SK-N-MC (cell line): Measurements from ENCODE around the gene ACE.

Experiments used
- DNase-seq: peaks from one replicate; pipeline ENCODE4 v3.0.0-alpha.2; 2011; ENCODE audit warnings: low read depth, low spot score
- H3K27ac ChIP-seq: fragments of 200-600 bp; sonication (generic); 2 replicates; pipeline ENCODE4 v1.5.1; 2016; ENCODE audit warnings: mixed run types
- H3K36me3 ChIP-seq: fragments of 200-600 bp; sonication (generic); 2 replicates; pipeline ENCODE4 v1.6.1; 2017; ENCODE audit warnings: antibody characterized with exemption, low read length, mixed read lengths; ENCODE audit not compliant: insufficient read depth
- H3K4me3 ChIP-seq: fragments of 200-600 bp; sonication (generic); 2 replicates; pipeline ENCODE4 v1.5.1; 2016
- H3K9ac ChIP-seq: fragments of 200-600 bp; sonication (generic); 2 replicates; pipeline ENCODE4 v1.8.0; 2017; ENCODE audit warnings: mixed run types, mixed read lengths; ENCODE audit not compliant: insufficient read length
- H3K9me3 ChIP-seq: fragments of 200-600 bp; sonication (generic); 2 replicates; pipeline ENCODE4 v1.6.1; 2017; ENCODE audit warnings: low read depth, mild to moderate bottlenecking, antibody characterized with exemption, low read length, moderate library complexity, mixed read lengths
- EZH2 ChIP-seq: fragments of 200-600 bp; sonication (generic); IDR thresholded peaks from one replicate; pipeline ENCODE4 v1.6.1; 2017; ENCODE audit warnings: antibody characterized with exemption
- FOXP2 ChIP-seq: optimal IDR thresholded peaks from 2 replicates; pipeline ENCODE3; 2011; ENCODE audit warnings: mild to moderate bottlenecking, moderate library complexity; ENCODE audit not compliant: insufficient read depth; ENCODE audit errors: extremely low read length, control extremely low read depth
- POLR2AphosphoS5 ChIP-seq: IDR thresholded peaks from 2 replicates; pipeline ENCODE4 v1.6.1; 2012; ENCODE audit warnings: mild to moderate bottlenecking, low read depth, low read length, borderline replicate concordance

ACE gene

DNA sequence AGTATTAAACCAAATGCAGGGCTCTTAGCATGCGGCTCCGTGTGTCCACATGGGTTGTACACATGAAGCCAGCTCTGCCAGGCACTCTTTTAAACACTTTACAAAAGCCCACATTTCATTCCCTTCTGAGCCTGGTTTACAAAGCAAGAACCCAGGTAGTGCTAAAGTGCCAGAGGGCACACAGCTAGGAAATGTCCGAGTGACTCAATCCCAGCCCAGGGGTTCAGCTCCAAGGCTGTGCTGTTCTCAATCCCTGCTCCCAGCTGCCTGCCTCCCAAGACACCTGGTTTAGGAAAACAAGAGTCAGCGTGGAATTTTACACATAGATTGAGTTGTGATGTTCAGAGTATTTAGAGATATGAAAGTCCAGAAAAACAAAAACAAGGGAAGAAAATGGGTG lies 60.1 kb downstream of the ACE start:
- Histone ChIP-seq H3K9me3 (no peaks in the 10 kb centered on the region), H3K4me3 (no peak overlapping the region), H3K27ac (no peak overlapping the region), H3K9ac (no peak overlapping the region), H3K36me3 (no peaks in the 10 kb centered on the region)
- DNase-seq: no peak
- TF ChIP-seq FOXP2 (no peak), EZH2 (no peak), POLR2AphosphoS5 (no peak)

DNA sequence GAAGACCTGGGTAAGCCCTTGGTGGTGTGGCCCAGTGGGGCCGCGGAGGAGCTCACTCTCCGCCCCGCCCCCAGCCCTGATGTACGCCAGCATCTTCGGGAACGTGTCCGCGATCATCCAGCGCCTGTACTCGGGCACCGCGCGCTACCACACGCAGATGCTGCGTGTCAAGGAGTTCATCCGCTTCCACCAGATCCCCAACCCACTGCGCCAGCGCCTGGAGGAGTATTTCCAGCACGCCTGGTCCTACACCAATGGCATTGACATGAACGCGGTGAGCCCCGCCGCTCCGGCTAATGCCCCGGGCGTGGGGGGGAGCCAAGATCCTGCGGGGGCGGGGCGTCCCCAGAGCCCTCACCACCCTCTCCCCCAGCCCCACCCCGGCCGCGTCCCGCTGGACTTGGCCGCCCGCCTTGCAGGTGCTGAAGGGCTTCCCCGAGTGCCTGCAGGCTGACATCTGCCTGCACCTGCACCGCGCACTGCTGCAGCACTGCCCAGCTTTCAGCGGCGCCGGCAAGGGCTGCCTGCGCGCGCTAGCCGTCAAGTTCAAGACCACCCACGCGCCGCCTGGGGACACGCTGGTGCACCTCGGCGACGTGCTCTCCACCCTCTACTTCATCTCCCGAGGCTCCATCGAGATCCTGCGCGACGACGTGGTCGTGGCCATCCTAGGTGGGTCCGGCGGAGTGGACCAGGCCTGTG lies 61.3 kb downstream of the ACE start:
- DNase-seq: no peak
- TF ChIP-seq FOXP2 (no peak), EZH2 (no peak), POLR2AphosphoS5 (no peak)
- Histone ChIP-seq H3K36me3 (no peaks in the 10 kb centered on the region), H3K9ac (no peak overlapping the region), H3K4me3 (no peak overlapping the region), H3K27ac (no peak overlapping the region), H3K9me3 (no peaks in the 10 kb centered on the region)

DNA sequence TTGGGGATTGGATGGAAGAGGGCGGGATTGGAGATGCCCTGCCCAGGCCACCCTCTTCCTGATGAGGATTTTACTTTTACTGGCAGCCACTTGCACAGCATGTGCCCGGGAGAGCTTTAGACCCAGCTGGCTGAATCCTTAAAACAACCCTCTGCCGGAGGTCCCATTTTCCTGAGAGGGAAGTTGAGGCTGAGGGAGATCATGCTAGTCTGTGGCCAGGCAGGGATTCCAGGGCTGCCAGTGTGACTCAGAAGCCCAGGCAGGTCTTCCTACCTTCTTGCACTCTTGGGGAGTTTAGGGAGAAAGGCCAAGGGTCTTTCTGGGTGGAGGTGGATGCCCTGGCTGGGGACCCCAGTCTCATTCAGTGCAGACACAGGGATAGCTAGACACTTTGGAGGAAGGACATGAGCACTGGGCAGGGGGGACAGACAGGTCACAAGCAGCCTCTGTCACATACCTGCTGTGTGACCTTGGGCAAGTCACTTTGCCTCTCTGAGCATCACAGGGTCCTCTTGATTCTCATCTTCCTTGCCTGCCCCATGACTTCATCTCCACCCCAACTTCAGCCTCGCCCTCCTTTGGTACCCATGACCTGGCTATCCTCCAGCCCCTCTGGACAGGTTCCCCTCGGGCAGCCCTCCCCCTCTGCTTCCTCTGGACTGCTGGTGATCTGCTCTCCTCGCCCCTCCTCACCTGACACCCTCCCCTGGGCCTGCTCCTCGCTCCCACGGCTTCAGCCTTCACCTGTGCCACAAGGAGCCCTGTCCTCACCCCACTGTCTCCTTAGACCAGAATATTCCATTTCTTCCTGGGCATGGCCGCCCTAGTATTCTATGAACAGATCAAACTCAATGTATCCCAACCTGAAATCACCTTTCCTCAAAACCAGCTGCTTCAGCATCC lies 62.1 kb downstream of the ACE start:
- no peak for DNase-seq
- Histone ChIP-seq H3K27ac (no peak overlapping the region), H3K4me3 (no peak overlapping the region), H3K9ac (no peak overlapping the region), H3K9me3 (no peaks in the 10 kb centered on the region), H3K36me3 (no peaks in the 10 kb centered on the region)
- no peak for TF ChIP-seq FOXP2

DNA sequence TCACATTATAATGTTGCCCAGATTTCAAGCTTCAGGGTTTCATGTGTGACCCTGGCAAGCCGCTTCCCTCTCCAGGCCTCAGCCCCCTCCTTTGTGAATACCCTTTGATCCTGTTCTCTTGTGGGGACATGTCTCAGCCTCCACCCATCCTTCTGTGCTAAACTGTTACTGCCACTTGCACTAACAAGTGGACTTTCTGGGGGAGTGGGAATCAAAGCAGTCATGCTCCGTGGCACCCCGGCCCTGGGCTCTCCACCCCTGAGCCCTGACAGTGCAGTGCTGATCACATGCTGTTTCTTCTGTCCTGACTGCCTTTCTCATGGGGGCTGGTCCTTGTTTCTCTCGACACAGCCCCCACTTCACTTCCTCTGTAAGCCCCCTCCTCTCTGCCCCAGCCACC lies 63.7 kb downstream of the ACE start:
- H3K27ac ChIP-seq: no peak overlapping the region
- TF ChIP-seq FOXP2: no peak
- no peak for TF ChIP-seq POLR2AphosphoS5
- TF ChIP-seq EZH2: no peak
- no peak overlapping the region for H3K4me3 ChIP-seq
- H3K9me3 ChIP-seq: no peaks in the 10 kb centered on the region
- H3K9ac ChIP-seq: no peak overlapping the region
- no peak for DNase-seq
- H3K36me3 ChIP-seq: no peaks in the 10 kb centered on the region

DNA sequence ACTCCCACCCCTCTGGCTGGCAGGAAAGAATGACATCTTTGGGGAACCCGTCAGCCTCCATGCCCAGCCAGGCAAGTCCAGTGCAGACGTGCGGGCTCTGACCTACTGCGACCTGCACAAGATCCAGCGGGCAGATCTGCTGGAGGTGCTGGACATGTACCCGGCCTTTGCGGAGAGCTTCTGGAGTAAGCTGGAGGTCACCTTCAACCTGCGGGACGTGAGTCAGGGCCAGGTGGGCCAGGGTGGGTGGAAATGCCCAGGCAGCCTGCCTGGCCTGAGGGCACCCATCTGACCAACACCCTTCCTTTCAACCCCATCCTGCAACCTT lies 65.3 kb downstream of the ACE start:
- Histone ChIP-seq H3K9me3 (no peaks in the 10 kb centered on the region), H3K4me3 (no peak overlapping the region), H3K27ac (no peak overlapping the region), H3K9ac (no peak overlapping the region), H3K36me3 (no peaks in the 10 kb centered on the region)
- DNase-seq: no peak
- TF ChIP-seq FOXP2 (no peak), POLR2AphosphoS5 (no peak), EZH2 (no peak)

DNA sequence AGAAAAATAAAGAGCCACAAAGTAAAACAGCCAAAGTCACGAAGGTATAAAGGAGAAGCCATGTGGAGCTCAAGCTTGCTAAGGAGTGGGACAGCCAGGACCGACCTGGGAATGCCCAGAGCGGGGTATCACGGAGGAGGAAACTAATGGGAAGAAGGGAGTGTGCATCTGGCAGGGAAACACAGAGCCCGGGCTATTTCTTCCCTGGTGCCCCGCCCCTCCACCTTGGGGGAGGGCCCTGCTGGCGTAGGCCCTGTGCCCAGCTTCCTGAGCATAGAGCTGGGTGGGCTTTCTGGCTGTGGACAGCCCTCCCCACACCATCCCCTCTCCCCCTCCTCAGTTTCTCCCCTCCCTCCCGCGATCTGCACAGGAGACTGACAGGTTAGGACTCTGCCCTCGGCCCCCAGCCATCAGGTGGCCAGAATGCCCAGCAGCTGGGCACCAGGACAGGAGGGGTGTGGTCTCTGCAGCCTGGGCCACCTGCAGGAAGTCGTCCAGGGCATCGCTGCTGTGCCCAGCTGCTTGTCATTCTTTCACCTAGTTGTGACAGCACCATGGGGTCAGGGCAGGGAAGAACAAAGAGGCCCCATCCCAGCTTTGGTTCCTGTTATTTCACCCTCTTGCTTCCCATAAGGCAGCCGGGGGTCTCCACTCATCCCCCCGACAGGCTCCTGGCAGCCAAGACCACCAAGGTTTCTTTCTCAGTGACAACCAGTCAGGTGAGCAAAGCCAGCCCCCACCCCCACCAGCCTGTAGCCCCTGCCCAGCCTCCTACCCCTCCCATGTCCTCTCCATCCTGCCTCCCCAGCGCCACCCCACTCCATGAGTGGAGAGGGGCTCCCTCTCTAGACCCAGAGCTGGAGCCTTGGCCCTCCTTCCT lies 66.3 kb downstream of the ACE start:
- DNase-seq: no peak
- H3K9me3 ChIP-seq: no peaks in the 10 kb centered on the region
- no peak overlapping the region for H3K27ac ChIP-seq
- no peak overlapping the region for H3K9ac ChIP-seq
- H3K36me3 ChIP-seq: no peaks in the 10 kb centered on the region
- no peak for TF ChIP-seq EZH2
- TF ChIP-seq POLR2AphosphoS5: no peak
- no peak for TF ChIP-seq FOXP2
- no peak overlapping the region for H3K4me3 ChIP-seq

DNA sequence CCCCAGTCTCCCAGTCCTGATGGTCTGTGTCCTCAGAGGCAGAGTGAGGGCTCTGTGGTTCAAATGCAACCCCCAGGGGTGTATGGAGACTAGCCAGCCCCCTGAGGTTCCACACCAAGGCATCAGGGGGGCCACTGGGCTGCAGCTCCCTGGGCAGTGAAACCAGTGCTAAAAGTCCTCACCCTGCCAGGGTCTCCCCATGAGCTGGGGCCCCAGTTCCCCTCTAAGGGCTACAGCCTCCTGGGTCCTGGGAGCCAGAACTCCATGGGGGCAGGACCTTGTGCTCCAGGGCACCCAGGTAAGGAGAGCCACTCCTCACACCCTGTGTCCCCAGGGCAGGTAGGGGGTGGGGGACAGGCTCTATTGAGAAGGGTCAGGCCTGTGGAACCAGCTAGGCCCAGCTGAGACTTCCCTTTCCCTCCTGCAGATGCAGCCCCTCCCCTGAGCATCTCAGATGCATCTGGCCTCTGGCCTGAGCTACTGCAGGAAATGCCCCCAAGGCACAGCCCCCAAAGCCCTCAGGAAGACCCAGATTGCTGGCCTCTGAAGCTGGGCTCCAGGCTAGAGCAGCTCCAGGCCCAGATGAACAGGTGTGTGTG lies 67.1 kb downstream of the ACE start:
- Histone ChIP-seq H3K9me3 (no peaks in the 10 kb centered on the region), H3K27ac (no peak overlapping the region), H3K36me3 (no peaks in the 10 kb centered on the region), H3K9ac (no peak overlapping the region), H3K4me3 (no peak overlapping the region)
- TF ChIP-seq EZH2 (no peak), FOXP2 (no peak), POLR2AphosphoS5 (no peak)
- no peak for DNase-seq
